Left cardiac atrium (tissue), 4 donors: Measurements from ENCODE around the gene NRG2. TPM values are rescaled to one million over a fixed set of nuclear protein-coding genes. Genes with fewer than 3 reads are reported as not detected.

Source experiments
- ATAC-seq, 2 donors: fragments of 200-7000 bp; cut with Tn5 transposase; one replicate each; pipeline ENCODE4 v1.9.1; 2020; ENCODE audit warnings: mild to moderate bottlenecking in 2 of 2, moderate library complexity in 2 of 2
- DNase-seq: peaks from one replicate; pipeline ENCODE4 v3.0.0-alpha.2; 2020
- intact Hi-C, 2 donors: fragments of 100-400 bp; cut with DNase I; formaldehyde crosslinking; loops; one replicate each; pipeline versions ENCODE4 v1.14.1 to v1.15.1; 2022 to 2023
- total RNA-seq, 2 donors: library from RNA; stranded (reverse); fragmentation: NEBNext Ultra II Directional; extraction: Animal tissue kit (Norgen Biotek cat#: 25700); gene quantifications; one replicate each; pipeline ENCODE4 v1.2.1, GENCODE V29; 2021
- donor health status: DM: no; HTN: yes; CAD: no.
- donor health status: DM: no; HTN: yes; CAD: no; lungs with severe emphysema.
- donor health status: DM: yes; HTN: yes; CAD: no.
- donor health status: Dilated cardiomyopathy.

The NRG2 gene
- total RNA-seq, 2 donors from 2014 or later: 1.1 to 1.3 TPM

- intact Hi-C loops: no loop called here
- ATAC-seq: no peak
Measured at GRCh38 chr5:139955616-139956273, 87.4 kb downstream of the NRG2 start.

GRCh38 chr5:139955053-139955605 is 88.0 kb downstream of the NRG2 start:
- ATAC-seq (no peak), DNase-seq (no peak)
- intact Hi-C loops: no loop called here

More at GRCh38 chr5:139955616-139956273, 87.4 kb downstream of the NRG2 start:
- DNase-seq: no peak

- DNase-seq (no peak), ATAC-seq (no peak)
- intact Hi-C loops: no loop called here
Measured at GRCh38 chr5:139954462-139954861, 88.6 kb downstream of the NRG2 start.

- DNase-seq (no peak), ATAC-seq (no peak)
- intact Hi-C loops: no loop called here
Measured at GRCh38 chr5:139954022-139954421, 89.1 kb downstream of the NRG2 start.

- intact Hi-C loops: no loop called here
- DNase-seq: no peak
- no peak for ATAC-seq
Measured at GRCh38 chr5:139952574-139952973, 90.5 kb downstream of the NRG2 start.

- ATAC-seq (no peak), DNase-seq (no peak)
- intact Hi-C loops: no loop called here
Measured at GRCh38 chr5:139951983-139952382, 91.1 kb downstream of the NRG2 start.

- DNase-seq (no peak), ATAC-seq (peak in 1 of 2 donors; percentile 62)
- intact Hi-C loops: no loop called here
Measured at GRCh38 chr5:139951296-139951924, 91.7 kb downstream of the NRG2 start.

GRCh38 chr5:139950436-139950835 is 92.7 kb downstream of the NRG2 start:
- no peak for ATAC-seq
- DNase-seq: no peak
- intact Hi-C loops: no loop called here

- DNase-seq (no peak), ATAC-seq (peak in 1 of 2 donors; percentile 65)
- intact Hi-C loops: no loop called here
Measured at GRCh38 chr5:139949710-139950109, 93.4 kb downstream of the NRG2 start.

GRCh38 chr5:139947727-139948126 is 95.4 kb downstream of the NRG2 start:
- intact Hi-C loops: no loop called here
- ATAC-seq: no peak

GRCh38 chr5:139946440-139946839 is 96.7 kb downstream of the NRG2 start:
- ATAC-seq (no peak), DNase-seq (no peak)

More at GRCh38 chr5:139947727-139948126, 95.4 kb downstream of the NRG2 start:
- DNase-seq: no peak

GRCh38 chr5:139946006-139946405 is 97.1 kb downstream of the NRG2 start:
- no peak for DNase-seq
- intact Hi-C loops: no loop called here
- no peak for ATAC-seq

More at GRCh38 chr5:139946440-139946839, 96.7 kb downstream of the NRG2 start:
- intact Hi-C loops: no loop called here

GRCh38 chr5:139942243-139942642 is 100.9 kb downstream of the NRG2 start:
- intact Hi-C loops: no loop called here
- no peak for DNase-seq
- no peak for ATAC-seq

GRCh38 chr5:139930406-139930805 is 112.7 kb downstream of the NRG2 start:
- DNase-seq (no peak), ATAC-seq (no peak)
- intact Hi-C loops: no loop called here

- ATAC-seq (peak in 1 of 2 donors; percentile 75), DNase-seq (no peak)
- intact Hi-C loops: no loop called here
Measured at GRCh38 chr5:139926797-139927503, 116.1 kb downstream of the NRG2 start.

GRCh38 chr5:139925650-139926640 is 117.2 kb downstream of the NRG2 start:
- intact Hi-C loops: no loop called here
- ATAC-seq (no peak), DNase-seq (no peak)

GRCh38 chr5:139925216-139925562 is 117.9 kb downstream of the NRG2 start:
- intact Hi-C loops: no loop called here
- ATAC-seq: no peak
- no peak for DNase-seq

- ATAC-seq: no peak
- intact Hi-C loops: no loop called here
Measured at GRCh38 chr5:139924294-139925215, 118.5 kb downstream of the NRG2 start.

More at GRCh38 chr5:139924294-139925215, 118.5 kb downstream of the NRG2 start:
- no peak for DNase-seq
